SK-N-SH treated with all-trans-retinoic acid at 6 μM for 48 hours (cell line): Measurements from ENCODE around the gene MAST4.

Experiments used
- ATAC-seq: fragments of 200-7000 bp; cut with Tn5 transposase; 3 replicates; pipeline ENCODE4 v1.9.1; 2020; ENCODE audit warnings: mild to moderate bottlenecking, moderate library complexity
- ARNTL ChIP-seq: fragments of 450-650 bp; formaldehyde crosslinking; IDR thresholded peaks from 2 replicates; pipeline ENCODE4 v1.5.0; 2020; ENCODE audit warnings: low read depth, mild to moderate bottlenecking, moderate library complexity, borderline replicate concordance
- BACH2 ChIP-seq: fragments of 250-450 bp; sonication (Bioruptor Pico); IDR thresholded peaks from 2 replicates; pipeline ENCODE4 v1.9.0; 2021; ENCODE audit warnings: mild to moderate bottlenecking, borderline replicate concordance
- ESRRG ChIP-seq: fragments of 250-450 bp; sonication (Bioruptor Pico); IDR thresholded peaks from 2 replicates; pipeline ENCODE4 v1.6.1; 2021; ENCODE audit warnings: mild to moderate bottlenecking
- GLIS3 ChIP-seq: fragments of 250-450 bp; sonication (Bioruptor Pico); IDR thresholded peaks from 2 replicates; pipeline ENCODE4 v1.5.0; 2020; ENCODE audit warnings: mild to moderate bottlenecking, moderate library complexity
- ISL1 ChIP-seq: fragments of 250-450 bp; sonication (Bioruptor Pico); IDR thresholded peaks from 2 replicates; pipeline ENCODE4 v2.1.2; 2022; ENCODE audit warnings: mild to moderate bottlenecking, moderate library complexity
- OSR1 ChIP-seq: fragments of 250-450 bp; sonication (Bioruptor Pico); IDR thresholded peaks from 2 replicates; pipeline ENCODE4 v1.8.0; 2022; ENCODE audit warnings: moderate library complexity, mild to moderate bottlenecking, inconsistent platforms
- PPARA ChIP-seq: fragments of 250-450 bp; sonication (Bioruptor Pico); IDR thresholded peaks from 2 replicates; pipeline ENCODE4 v1.5.0; 2020; ENCODE audit warnings: mild to moderate bottlenecking, borderline replicate concordance
- RARB ChIP-seq: fragments of 250-450 bp; sonication (Bioruptor Pico); IDR thresholded peaks from 2 replicates; pipeline ENCODE4 v1.8.0; 2021; ENCODE audit warnings: mild to moderate bottlenecking, moderate library complexity
- SNAI2 ChIP-seq: fragments of 250-450 bp; sonication (Bioruptor Pico); IDR thresholded peaks from 2 replicates; pipeline ENCODE4 v1.5.0; 2020; ENCODE audit warnings: mild to moderate bottlenecking, moderate library complexity
- TCF4 ChIP-seq: fragments of 250-450 bp; sonication (Bioruptor Pico); IDR thresholded peaks from 2 replicates; pipeline ENCODE4 v1.8.0; 2021; ENCODE audit warnings: mild to moderate bottlenecking, moderate library complexity, borderline replicate concordance
- TOX ChIP-seq: fragments of 250-450 bp; sonication (Bioruptor Pico); IDR thresholded peaks from 2 replicates; pipeline ENCODE4 v1.8.0; 2021; ENCODE audit warnings: mild to moderate bottlenecking, moderate library complexity, borderline replicate concordance
- ZC3H10 ChIP-seq: fragments of 250-450 bp; sonication (Bioruptor Pico); IDR thresholded peaks from 2 replicates; pipeline ENCODE4 v1.5.1; 2021; ENCODE audit warnings: mild to moderate bottlenecking, moderate library complexity
- ZFP3 ChIP-seq: fragments of 250-450 bp; sonication (Bioruptor Pico); IDR thresholded peaks from 2 replicates; pipeline ENCODE4 v1.5.0; 2020; ENCODE audit warnings: mild to moderate bottlenecking, moderate library complexity
- ZNF565 ChIP-seq: fragments of 450-650 bp; formaldehyde crosslinking; conservative IDR thresholded peaks from 2 replicates; pipeline ENCODE4 v1.5.0; 2020; ENCODE audit warnings: low read depth, mild to moderate bottlenecking, moderate library complexity
- ZNF70 ChIP-seq: fragments of 450-650 bp; formaldehyde crosslinking; IDR thresholded peaks from 2 replicates; pipeline ENCODE4 v1.5.0; 2020; ENCODE audit warnings: mild to moderate bottlenecking, moderate library complexity
- ZNF8 ChIP-seq: fragments of 450-650 bp; formaldehyde crosslinking; IDR thresholded peaks from 2 replicates; pipeline ENCODE4 v1.5.0; 2020; ENCODE audit warnings: mild to moderate bottlenecking, moderate library complexity
- TF ChIP-seq, protein P1 (sequence below): fragments of 250-450 bp; sonication (Bioruptor Pico); IDR thresholded peaks from 2 replicates; pipeline ENCODE4 v1.5.1; 2020; ENCODE audit warnings: low read depth, mild to moderate bottlenecking, moderate library complexity
- TF ChIP-seq, protein P2 (sequence below): fragments of 250-450 bp; sonication (Bioruptor Pico); IDR thresholded peaks from 2 replicates; pipeline ENCODE4 v1.8.0; 2021; ENCODE audit warnings: low read depth, mild to moderate bottlenecking, moderate library complexity, borderline replicate concordance
- TF ChIP-seq, protein P3 (sequence below): fragments of 250-450 bp; sonication (Bioruptor Pico); IDR thresholded peaks from 2 replicates; pipeline ENCODE4 v1.5.1; 2021; ENCODE audit warnings: mild to moderate bottlenecking, moderate library complexity
- TF ChIP-seq, protein P4 (sequence below): fragments of 250-450 bp; sonication (Bioruptor Pico); IDR thresholded peaks from 2 replicates; pipeline ENCODE4 v1.5.0; 2020; ENCODE audit warnings: mild to moderate bottlenecking, moderate library complexity
- TF ChIP-seq, protein P5 (sequence below): fragments of 250-450 bp; sonication (Bioruptor Pico); IDR thresholded peaks from 2 replicates; pipeline ENCODE4 v1.8.0; 2020; ENCODE audit warnings: mild to moderate bottlenecking, moderate library complexity, borderline replicate concordance

Gene MAST4

DNA sequence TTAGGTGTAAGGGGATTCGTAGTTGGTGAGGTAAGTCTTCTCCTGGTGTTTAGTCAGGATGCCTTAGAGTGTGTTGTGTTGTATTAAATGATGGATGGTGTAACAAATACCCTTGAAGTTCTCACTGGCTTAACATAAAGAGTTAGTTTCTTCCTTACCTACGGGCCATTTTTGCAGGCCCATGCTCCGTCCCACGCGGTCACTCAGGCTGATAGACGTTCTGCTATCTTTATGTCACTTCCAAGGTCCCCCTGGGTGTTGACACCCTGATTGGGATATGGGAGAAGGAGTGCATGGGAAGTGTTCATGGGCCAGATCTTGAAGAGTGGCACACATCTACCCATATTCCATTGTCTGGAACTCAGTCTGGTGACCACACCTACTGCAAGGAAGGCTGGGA lies 214.0 kb downstream of the MAST4 start:
- TF ChIP-seq ESRRG (CRISPR knock-in tag) = no peak
- TF ChIP-seq ZNF565 = no peak
- TF ChIP-seq GLIS3 (CRISPR knock-in tag) = no peak
- TF ChIP-seq TOX (CRISPR knock-in tag) = no peak
- TF ChIP-seq SNAI2 = no peak
- no peak for TF ChIP-seq ZC3H10 (CRISPR knock-in tag)
- TF ChIP-seq ZNF8 = no peak
- TF ChIP-seq BACH2 (CRISPR knock-in tag) = no peak
- TF ChIP-seq, protein P1, sequence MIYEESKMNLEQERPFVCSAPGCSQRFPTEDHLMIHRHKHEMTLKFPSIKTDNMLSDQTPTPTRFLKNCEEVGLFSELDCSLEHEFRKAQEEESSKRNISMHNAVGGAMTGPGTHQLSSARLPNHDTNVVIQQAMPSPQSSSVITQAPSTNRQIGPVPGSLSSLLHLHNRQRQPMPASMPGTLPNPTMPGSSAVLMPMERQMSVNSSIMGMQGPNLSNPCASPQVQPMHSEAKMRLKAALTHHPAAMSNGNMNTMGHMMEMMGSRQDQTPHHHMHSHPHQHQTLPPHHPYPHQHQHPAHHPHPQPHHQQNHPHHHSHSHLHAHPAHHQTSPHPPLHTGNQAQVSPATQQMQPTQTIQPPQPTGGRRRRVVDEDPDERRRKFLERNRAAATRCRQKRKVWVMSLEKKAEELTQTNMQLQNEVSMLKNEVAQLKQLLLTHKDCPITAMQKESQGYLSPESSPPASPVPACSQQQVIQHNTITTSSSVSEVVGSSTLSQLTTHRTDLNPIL (CRISPR knock-in tag) = no peak
- TF ChIP-seq, protein P2, sequence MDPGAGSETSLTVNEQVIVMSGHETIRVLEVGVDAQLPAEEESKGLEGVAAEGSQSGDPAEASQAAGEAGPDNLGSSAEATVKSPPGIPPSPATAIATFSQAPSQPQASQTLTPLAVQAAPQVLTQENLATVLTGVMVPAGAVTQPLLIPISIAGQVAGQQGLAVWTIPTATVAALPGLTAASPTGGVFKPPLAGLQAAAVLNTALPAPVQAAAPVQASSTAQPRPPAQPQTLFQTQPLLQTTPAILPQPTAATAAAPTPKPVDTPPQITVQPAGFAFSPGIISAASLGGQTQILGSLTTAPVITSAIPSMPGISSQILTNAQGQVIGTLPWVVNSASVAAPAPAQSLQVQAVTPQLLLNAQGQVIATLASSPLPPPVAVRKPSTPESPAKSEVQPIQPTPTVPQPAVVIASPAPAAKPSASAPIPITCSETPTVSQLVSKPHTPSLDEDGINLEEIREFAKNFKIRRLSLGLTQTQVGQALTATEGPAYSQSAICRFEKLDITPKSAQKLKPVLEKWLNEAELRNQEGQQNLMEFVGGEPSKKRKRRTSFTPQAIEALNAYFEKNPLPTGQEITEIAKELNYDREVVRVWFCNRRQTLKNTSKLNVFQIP (CRISPR knock-in tag) = no peak
- TF ChIP-seq RARB (CRISPR knock-in tag) = no peak
- no peak for TF ChIP-seq ARNTL
- TF ChIP-seq OSR1 (CRISPR knock-in tag) = no peak
- no peak for ATAC-seq

DNA sequence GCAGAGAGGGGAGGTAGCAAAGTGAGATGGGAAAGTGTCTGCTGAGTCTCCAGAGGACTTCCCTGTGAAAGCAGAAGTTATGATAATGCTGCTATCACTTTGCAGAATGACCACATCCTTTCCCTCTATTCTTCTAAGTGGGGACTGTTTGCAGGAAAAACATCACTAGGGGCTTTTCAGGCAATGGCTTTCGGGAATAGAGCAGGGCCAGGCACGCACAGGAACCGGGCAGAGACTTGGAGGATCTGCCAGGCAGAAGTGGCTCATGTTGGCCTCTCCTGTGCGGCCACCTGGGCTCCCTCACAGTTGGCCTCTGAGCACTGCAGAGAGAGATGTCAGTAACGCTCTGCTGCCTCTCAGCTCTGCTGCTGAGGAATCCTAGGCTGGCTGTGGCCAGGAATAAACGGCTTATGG lies 214.7 kb downstream of the MAST4 start:
- no peak for ATAC-seq

DNA sequence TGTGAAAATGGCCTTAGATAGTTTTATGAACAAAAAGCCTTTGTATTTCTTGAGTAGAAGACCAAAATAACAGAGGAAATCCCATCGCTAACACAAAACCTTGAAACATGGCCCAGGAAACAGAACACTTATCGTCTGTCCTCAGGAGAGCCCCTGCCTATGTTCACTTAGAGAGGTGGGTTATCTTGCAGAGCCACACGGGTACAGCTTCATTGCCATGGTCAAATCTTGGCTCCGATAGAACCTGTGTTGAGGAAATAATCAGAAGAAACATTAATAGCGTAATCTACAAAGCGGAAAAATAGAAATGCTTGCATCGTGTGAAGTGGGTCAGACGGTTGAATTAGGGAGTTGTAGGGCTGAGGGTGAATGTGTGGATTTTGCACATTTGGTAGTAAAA lies 216.1 kb downstream of the MAST4 start:
- ATAC-seq = no peak
- TF ChIP-seq GLIS3 (CRISPR knock-in tag) = no peak
- TF ChIP-seq ZFP3 (CRISPR knock-in tag) = no peak
- TF ChIP-seq ARNTL = no peak
- TF ChIP-seq TCF4 (CRISPR knock-in tag) = no peak
- TF ChIP-seq TOX (CRISPR knock-in tag) = no peak
- TF ChIP-seq, protein P3, sequence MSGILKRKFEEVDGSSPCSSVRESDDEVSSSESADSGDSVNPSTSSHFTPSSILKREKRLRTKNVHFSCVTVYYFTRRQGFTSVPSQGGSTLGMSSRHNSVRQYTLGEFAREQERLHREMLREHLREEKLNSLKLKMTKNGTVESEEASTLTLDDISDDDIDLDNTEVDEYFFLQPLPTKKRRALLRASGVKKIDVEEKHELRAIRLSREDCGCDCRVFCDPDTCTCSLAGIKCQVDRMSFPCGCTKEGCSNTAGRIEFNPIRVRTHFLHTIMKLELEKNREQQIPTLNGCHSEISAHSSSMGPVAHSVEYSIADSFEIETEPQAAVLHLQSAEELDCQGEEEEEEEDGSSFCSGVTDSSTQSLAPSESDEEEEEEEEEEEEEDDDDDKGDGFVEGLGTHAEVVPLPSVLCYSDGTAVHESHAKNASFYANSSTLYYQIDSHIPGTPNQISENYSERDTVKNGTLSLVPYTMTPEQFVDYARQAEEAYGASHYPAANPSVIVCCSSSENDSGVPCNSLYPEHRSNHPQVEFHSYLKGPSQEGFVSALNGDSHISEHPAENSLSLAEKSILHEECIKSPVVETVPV (CRISPR knock-in tag) = no peak
- no peak for TF ChIP-seq ISL1 (CRISPR knock-in tag)

More for the DNA sequence above, 214.7 kb downstream of the MAST4 start:
- TF ChIP-seq ZFP3 (CRISPR knock-in tag) (no peak), OSR1 (CRISPR knock-in tag) (no peak), ISL1 (CRISPR knock-in tag) (no peak)

DNA sequence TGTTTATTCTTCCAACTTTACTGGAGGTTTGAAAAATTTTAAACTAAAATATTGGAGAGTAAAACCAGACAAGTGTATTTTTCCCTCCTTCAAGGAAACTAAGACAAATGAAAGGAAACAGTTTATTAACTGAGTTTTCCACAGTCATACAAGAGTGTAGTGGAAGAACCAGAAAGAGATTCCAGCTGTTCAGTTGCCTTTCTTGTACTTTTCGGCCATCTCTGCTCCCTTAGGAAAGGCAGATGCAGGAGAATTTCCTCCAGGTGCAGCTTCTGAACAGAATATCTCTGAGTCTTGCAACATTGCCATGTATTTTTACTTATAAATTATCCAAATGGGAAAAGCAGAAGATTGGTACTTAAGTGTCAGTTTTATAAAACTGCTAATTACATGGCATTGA lies 217.1 kb downstream of the MAST4 start:
- no peak for ATAC-seq
- TF ChIP-seq PPARA (CRISPR knock-in tag) (no peak), ARNTL (no peak), SNAI2 (no peak), ZNF565 (no peak), ISL1 (CRISPR knock-in tag) (no peak), ZFP3 (CRISPR knock-in tag) (no peak), ZNF70 (CRISPR knock-in tag) (no peak), ZC3H10 (CRISPR knock-in tag) (no peak), BACH2 (CRISPR knock-in tag) (no peak), ESRRG (CRISPR knock-in tag) (no peak), OSR1 (CRISPR knock-in tag) (no peak), GLIS3 (CRISPR knock-in tag) (no peak), TCF4 (CRISPR knock-in tag) (no peak)
- TF ChIP-seq, protein P4, sequence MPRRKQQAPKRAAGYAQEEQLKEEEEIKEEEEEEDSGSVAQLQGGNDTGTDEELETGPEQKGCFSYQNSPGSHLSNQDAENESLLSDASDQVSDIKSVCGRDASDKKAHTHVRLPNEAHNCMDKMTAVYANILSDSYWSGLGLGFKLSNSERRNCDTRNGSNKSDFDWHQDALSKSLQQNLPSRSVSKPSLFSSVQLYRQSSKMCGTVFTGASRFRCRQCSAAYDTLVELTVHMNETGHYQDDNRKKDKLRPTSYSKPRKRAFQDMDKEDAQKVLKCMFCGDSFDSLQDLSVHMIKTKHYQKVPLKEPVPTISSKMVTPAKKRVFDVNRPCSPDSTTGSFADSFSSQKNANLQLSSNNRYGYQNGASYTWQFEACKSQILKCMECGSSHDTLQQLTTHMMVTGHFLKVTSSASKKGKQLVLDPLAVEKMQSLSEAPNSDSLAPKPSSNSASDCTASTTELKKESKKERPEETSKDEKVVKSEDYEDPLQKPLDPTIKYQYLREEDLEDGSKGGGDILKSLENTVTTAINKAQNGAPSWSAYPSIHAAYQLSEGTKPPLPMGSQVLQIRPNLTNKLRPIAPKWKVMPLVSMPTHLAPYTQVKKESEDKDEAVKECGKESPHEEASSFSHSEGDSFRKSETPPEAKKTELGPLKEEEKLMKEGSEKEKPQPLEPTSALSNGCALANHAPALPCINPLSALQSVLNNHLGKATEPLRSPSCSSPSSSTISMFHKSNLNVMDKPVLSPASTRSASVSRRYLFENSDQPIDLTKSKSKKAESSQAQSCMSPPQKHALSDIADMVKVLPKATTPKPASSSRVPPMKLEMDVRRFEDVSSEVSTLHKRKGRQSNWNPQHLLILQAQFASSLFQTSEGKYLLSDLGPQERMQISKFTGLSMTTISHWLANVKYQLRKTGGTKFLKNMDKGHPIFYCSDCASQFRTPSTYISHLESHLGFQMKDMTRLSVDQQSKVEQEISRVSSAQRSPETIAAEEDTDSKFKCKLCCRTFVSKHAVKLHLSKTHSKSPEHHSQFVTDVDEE (CRISPR knock-in tag) = no peak
- TF ChIP-seq, protein P5, sequence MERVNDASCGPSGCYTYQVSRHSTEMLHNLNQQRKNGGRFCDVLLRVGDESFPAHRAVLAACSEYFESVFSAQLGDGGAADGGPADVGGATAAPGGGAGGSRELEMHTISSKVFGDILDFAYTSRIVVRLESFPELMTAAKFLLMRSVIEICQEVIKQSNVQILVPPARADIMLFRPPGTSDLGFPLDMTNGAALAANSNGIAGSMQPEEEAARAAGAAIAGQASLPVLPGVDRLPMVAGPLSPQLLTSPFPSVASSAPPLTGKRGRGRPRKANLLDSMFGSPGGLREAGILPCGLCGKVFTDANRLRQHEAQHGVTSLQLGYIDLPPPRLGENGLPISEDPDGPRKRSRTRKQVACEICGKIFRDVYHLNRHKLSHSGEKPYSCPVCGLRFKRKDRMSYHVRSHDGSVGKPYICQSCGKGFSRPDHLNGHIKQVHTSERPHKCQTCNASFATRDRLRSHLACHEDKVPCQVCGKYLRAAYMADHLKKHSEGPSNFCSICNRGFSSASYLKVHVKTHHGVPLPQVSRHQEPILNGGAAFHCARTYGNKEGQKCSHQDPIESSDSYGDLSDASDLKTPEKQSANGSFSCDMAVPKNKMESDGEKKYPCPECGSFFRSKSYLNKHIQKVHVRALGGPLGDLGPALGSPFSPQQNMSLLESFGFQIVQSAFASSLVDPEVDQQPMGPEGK (CRISPR knock-in tag) = no peak
- TF ChIP-seq, protein P2 (CRISPR knock-in tag) = no peak
- TF ChIP-seq, protein P1 (CRISPR knock-in tag) = no peak
- TF ChIP-seq, protein P3 (CRISPR knock-in tag) = no peak
